HL-60 (cell line): ENCODE measurements around the gene MGAT5.

ENCODE experiments used
- CTCF ChIP-seq: IDR thresholded peaks from one replicate; pipeline ENCODE4 v1.5.1; 2011; ENCODE audit warnings: low read length, control low read depth, inconsistent platforms; ENCODE audit not compliant: insufficient read depth
- POLR2AphosphoS5 ChIP-seq: IDR thresholded peaks from 2 replicates; pipeline ENCODE4 v1.6.1; 2012; ENCODE audit warnings: low read depth
- REST ChIP-seq: IDR thresholded peaks from 2 replicates; pipeline ENCODE4 v1.6.1; 2012; ENCODE audit warnings: low read depth; ENCODE audit not compliant: insufficient replicate concordance

DNA sequence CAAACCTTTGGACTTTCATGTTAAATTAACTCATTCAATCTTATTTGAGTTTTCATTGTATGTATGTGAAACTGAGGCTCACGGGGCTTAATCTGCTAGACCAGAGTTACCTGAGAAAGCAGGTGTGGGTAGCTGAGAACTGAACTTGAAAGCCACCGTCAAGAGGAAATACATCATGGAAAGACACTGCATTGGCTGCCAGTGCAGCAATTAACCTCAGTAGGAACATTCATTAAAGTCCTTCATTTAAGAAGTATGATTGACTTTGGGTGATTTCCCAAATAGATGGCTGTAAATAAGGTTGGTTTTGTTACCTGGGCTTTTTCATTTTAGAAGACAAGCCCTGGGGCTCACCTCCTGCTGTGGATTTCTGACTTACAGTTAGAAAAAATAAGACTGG is 36.5 kb upstream of the MGAT5 start:
- TF ChIP-seq POLR2AphosphoS5 (no peak), CTCF (no peak), REST (no peak)
